ENCODE results near the gene MARCHF6. TPM values are rescaled to one million over a fixed set of nuclear protein-coding genes. Genes with fewer than 3 reads are reported as not detected.

MARCHF6 gene
- total and polyA plus RNA-seq, 2 experiments from 2014 or later = 56.4 to 97.5 TPM

DNA sequence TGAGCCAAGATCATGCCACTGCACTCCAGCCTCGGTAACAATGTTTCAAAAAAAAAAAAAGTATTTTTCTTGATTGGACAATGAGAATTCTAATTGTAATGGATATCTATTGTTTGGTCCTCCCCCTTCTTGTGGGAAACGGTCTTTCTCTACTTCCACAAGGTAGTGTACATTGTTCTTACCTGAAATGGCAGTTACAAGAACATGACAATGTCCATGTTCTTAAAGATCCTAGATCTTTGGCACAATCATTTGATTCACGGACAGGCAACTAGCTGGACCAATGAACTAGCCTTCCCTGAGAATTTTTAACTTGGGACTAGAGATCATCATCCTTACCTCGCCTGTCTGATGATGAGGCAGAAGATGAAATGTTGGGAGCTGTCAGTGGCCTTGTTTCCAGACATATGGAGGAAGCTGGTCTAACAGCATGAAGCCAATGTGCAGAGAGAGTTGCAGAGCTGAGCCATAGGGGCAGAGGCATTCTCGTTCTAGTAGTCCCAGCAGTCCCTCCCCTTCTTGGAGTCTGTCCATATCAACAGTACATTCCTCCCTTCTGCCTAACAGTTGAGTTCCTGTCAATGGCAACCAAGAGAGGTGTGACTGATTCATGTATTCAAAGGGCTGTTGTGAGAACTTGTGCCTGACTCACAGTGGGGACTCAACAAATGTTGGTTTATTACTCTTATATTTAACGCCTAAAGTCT is 2.1 kb upstream of the MARCHF6 start:
- Histone ChIP-seq H3K79me2 (ENCODE audit: insufficient read depth) (peaks cover 29% of the 10 kb centered on the region), H3K9ac (no peak overlapping the region), H2AFZ (0 out of 2 replicates have a peak overlapping the region, but pooled peaks have one; percentile 3), H3K4me2 (ENCODE audit: unreplicated experiment) (no peak overlapping the region), H3K27ac (no peak overlapping the region), H3K9me2 (ENCODE audit: insufficient read depth) (no peaks in the 10 kb centered on the region), H3K27me3 (replicated peaks; ENCODE audit: insufficient read depth) (no peaks in the 10 kb centered on the region), H3K9me3 (ENCODE audit: low read depth) (no peaks in the 10 kb centered on the region), H3K4me3 (no peak overlapping the region), H3F3A (ENCODE audit: insufficient read depth) (peaks cover 22% of the 10 kb centered on the region; the same call in 1 of the 2 replicates), H4K20me1 (ENCODE audit: insufficient read depth) (peaks cover under 1% of the 10 kb centered on the region; the same call in 1 of the 2 replicates), H3K36me3 (ENCODE audit: low read depth) (no peaks in the 10 kb centered on the region), H3K4me1 (ENCODE audit: insufficient read depth) (peaks cover 17% of the 10 kb centered on the region)
- WGBS, 2 experiments (ENCODE audit: low coverage in 1 of 2, low lambda C conversion rate in 2 of 2, missing lambda C conversion rate in 2 of 2) = 80 to 82% methylated on average over 6 of the region's 6 CpGs
- in situ Hi-C loops (cut with MboI) = no loop called here
- peak; percentile 55 for DNase-seq
- no peak for TF ChIP-seq EZH2 (IDR thresholded peaks at IDR 0.05; ENCODE audit: insufficient read depth, poor library complexity, severe bottlenecking)
- TF ChIP-seq EZH2phosphoT487 (IDR thresholded peaks at IDR 0.05; ENCODE audit: insufficient read depth, low read depth) = no peak

GRCh38 chr5:10351919-10352318 is 1.6 kb upstream of the MARCHF6 start:
- Histone ChIP-seq H3K27me3 (replicated peaks; ENCODE audit: insufficient read depth) (no peaks in the 10 kb centered on the region), H4K20me1 (ENCODE audit: insufficient read depth) (peaks cover 6% of the 10 kb centered on the region; the same call in 1 of the 2 replicates), H3K4me3 (peak overlapping the region; percentile 96; the same call in 1 of the 2 replicates), H3K4me2 (ENCODE audit: unreplicated experiment) (no peak overlapping the region), H3K9me3 (ENCODE audit: low read depth) (no peaks in the 10 kb centered on the region), H3F3A (ENCODE audit: insufficient read depth) (peaks cover 25% of the 10 kb centered on the region), H3K79me2 (ENCODE audit: insufficient read depth) (peaks cover 35% of the 10 kb centered on the region), H3K9me2 (ENCODE audit: insufficient read depth) (no peaks in the 10 kb centered on the region), H3K27ac (peak overlapping the region; percentile 93), H3K4me1 (ENCODE audit: insufficient read depth) (peaks cover 21% of the 10 kb centered on the region), H3K36me3 (ENCODE audit: low read depth) (no peaks in the 10 kb centered on the region), H3K9ac (no peak overlapping the region; the same call in 1 of the 2 replicates), H2AFZ (no peak overlapping the region)
- no peak for DNase-seq
- in situ Hi-C loops (cut with MboI) = no loop called here
- 72 to 76% methylated on average over 8 of the region's 8 CpGs for WGBS, 2 experiments (ENCODE audit: low coverage in 1 of 2, low lambda C conversion rate in 2 of 2, missing lambda C conversion rate in 2 of 2)
- TF ChIP-seq EZH2 (IDR thresholded peaks at IDR 0.05; ENCODE audit: insufficient read depth, poor library complexity, severe bottlenecking) (no peak), EZH2phosphoT487 (IDR thresholded peaks at IDR 0.05; ENCODE audit: insufficient read depth, low read depth) (no peak)

GRCh38 chr5:10352430-10353240 is 860 bp upstream of the MARCHF6 start:
- in situ Hi-C loops (cut with MboI) = no loop called here
- peak overlapping the region; percentile 97 for H3K9ac ChIP-seq
- H3K4me1 ChIP-seq (ENCODE audit: insufficient read depth) = peaks cover 26% of the 10 kb centered on the region
- H3K9me2 ChIP-seq (ENCODE audit: insufficient read depth) = no peaks in the 10 kb centered on the region
- H3K27ac ChIP-seq = peak overlapping the region; percentile 93
- H4K20me1 ChIP-seq (ENCODE audit: insufficient read depth) = peaks cover 13% of the 10 kb centered on the region; the same call in 1 of the 2 replicates
- WGBS, 2 experiments (ENCODE audit: low coverage in 1 of 2, low lambda C conversion rate in 2 of 2, missing lambda C conversion rate in 2 of 2) = 19 to 20% methylated on average over 19 of the region's 19 CpGs
- H3K4me3 ChIP-seq = peak overlapping the region; percentile 96
- no peaks in the 10 kb centered on the region for H3K9me3 ChIP-seq (ENCODE audit: low read depth)
- DNase-seq = peak; percentile 69
- H3K79me2 ChIP-seq (ENCODE audit: insufficient read depth) = peaks cover 42% of the 10 kb centered on the region
- H3K27me3 ChIP-seq (replicated peaks; ENCODE audit: insufficient read depth) = no peaks in the 10 kb centered on the region
- H3F3A ChIP-seq (ENCODE audit: insufficient read depth) = peaks cover 32% of the 10 kb centered on the region
- H3K4me2 ChIP-seq (ENCODE audit: unreplicated experiment) = peak overlapping the region; percentile 93
- H2AFZ ChIP-seq = peak overlapping the region; percentile 90
- H3K36me3 ChIP-seq (ENCODE audit: low read depth) = no peaks in the 10 kb centered on the region
- TF ChIP-seq EZH2phosphoT487 (IDR thresholded peaks at IDR 0.05; ENCODE audit: insufficient read depth, low read depth) = no peak

DNA sequence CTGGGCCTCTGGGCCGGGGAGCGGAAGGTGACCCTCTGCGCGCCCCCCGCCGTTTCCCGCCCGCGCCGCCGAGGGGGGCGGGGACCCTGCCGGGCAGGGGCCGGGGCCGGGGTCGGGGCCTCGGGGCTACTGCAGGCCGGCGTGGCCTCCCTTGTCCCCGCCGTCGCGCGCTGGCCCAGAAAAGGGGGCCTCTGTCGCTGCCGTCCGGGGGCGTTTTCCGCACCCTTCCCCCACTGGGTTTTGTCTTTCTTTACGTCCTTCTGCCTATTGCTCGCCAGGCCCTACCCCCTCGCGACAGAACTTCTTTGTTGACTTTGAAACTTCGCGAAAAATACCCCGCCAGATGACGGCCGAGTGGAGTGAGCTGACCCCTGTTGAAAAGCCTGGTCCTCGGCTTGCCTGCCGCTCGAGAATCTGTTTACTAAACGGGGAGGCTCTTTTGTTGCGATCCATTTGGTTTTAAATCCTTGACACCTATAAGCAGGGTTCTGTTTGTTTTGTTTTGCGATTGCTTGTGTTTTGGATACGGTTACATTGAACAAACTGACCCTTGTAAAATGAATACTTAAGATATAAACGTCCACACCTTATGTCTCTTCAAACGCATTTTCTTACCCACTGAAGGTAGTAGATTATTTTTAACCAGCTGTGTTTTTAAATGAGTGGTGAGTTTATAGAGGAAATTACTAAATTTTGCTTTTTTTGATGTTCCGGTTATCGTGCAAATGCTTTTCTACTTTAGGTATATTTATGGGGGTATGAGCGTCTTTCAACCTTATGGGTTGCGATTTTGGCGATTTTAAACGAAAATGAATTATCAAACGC is 765 bp downstream of the MARCHF6 start:
- Histone ChIP-seq H3K36me3 (ENCODE audit: low read depth) (no peaks in the 10 kb centered on the region), H3K27me3 (replicated peaks; ENCODE audit: insufficient read depth) (no peaks in the 10 kb centered on the region), H2AFZ (peak overlapping the region; percentile 90), H3K4me3 (peak overlapping the region; percentile 96), H3K27ac (peak overlapping the region; percentile 93), H3K9me3 (ENCODE audit: low read depth) (no peaks in the 10 kb centered on the region), H3K9me2 (ENCODE audit: insufficient read depth) (no peaks in the 10 kb centered on the region), H3F3A (ENCODE audit: insufficient read depth) (peaks cover 39% of the 10 kb centered on the region), H3K4me2 (ENCODE audit: unreplicated experiment) (peak overlapping the region; percentile 89), H4K20me1 (ENCODE audit: insufficient read depth) (peaks cover 14% of the 10 kb centered on the region; the same call in 1 of the 2 replicates), H3K79me2 (ENCODE audit: insufficient read depth) (peaks cover 58% of the 10 kb centered on the region), H3K9ac (peak overlapping the region; percentile 97), H3K4me1 (ENCODE audit: insufficient read depth) (peaks cover 32% of the 10 kb centered on the region)
- TF ChIP-seq EZH2phosphoT487 (IDR thresholded peaks at IDR 0.05; ENCODE audit: insufficient read depth, low read depth) = no peak
- no peak for TF ChIP-seq EZH2 (IDR thresholded peaks at IDR 0.05; ENCODE audit: insufficient read depth, poor library complexity, severe bottlenecking)
- peak; percentile 69 for DNase-seq
- in situ Hi-C loops (cut with MboI) = no loop called here
- 1% methylated on average over 34 to 35 of the region's 54 CpGs for WGBS, 2 experiments (ENCODE audit: low coverage in 1 of 2, low lambda C conversion rate in 2 of 2, missing lambda C conversion rate in 2 of 2)
